ENCODE measurements around the gene CITED1.

The CITED1 gene

DNA sequence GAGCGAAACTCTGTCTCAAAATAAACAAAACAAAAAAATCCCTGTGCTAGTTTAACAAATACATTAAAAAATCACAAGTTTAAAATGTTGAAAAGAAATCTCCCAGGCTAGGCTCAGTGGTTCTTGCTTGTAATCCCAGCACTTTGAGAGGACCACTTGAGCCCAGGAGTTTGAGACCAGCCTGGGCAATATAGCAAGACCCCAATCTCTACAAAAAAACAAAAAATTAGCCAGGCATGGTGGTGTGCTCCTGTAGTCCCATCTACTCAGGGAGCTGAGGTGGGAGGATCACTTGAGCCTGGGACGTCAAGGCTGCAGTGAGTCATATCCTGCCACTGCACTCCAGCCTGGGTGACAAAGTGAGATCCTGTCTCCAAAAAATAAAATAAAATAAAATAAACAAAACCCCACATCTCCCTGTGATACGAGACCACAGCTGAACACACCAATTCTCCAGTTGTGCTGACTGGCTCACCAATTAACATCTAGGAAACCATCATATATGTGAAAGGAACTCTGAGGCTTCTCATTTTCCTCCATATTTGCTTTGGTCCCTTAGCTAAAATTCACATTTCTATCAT, 36.0 kb downstream of the CITED1 start:
- peak; percentile 78 for FAIRE-seq

DNA sequence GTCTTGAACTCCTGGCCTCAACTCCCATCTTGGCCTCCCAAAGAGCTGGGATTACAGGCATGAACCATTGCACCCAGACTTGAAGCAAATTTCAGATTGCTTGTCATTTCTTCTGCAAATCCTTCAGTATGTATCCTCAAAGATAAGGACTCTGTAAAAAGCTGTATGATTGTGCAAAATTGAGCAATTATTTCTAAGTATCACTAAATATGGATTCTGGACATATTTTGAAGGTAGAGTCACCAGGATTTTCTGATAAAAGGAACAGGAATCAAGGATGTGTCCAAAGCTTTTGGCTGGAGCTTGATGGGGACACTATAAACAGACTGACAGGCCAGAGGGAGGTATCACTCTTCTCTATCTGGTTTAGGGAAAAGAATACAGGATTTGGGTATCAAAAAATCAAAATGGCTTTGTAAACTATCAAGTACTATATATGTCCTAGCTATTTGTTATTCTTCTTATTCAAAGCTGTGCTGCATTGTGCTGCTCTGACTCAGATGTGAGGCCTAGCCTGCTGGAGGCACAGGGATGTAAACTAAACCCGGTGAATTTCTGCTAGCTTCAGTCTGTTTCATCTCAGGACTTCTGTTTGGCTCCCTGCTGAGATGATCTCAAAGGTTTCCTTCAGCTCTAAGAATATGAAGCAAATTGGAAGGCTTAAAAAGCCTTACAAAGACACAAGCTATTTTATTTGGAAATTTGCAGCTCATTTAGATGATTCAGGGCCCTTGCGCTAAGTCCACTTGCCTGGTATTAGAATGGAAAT, 36.9 kb downstream of the CITED1 start:
- peak; percentile 95 for FAIRE-seq

DNA sequence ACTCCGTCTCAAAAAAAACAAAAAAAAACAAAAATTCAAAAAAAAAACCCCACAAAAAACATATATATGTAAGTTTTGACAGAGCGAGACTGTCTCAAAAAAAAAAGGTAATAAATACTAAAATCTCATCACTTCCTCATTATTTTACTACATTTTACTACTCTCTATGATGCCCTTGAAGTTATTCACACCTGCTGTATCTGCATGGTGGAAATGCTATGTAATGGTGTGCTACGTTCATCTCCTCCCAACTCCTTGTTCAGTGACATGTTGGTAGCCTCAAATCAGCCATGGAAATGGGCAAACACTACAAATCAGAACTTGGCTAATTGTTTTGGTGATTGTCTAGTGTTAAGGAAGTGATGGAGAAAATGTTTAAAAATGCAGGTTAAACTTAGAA, 40.5 kb downstream of the CITED1 start:
- peak; percentile 76 for FAIRE-seq

DNA sequence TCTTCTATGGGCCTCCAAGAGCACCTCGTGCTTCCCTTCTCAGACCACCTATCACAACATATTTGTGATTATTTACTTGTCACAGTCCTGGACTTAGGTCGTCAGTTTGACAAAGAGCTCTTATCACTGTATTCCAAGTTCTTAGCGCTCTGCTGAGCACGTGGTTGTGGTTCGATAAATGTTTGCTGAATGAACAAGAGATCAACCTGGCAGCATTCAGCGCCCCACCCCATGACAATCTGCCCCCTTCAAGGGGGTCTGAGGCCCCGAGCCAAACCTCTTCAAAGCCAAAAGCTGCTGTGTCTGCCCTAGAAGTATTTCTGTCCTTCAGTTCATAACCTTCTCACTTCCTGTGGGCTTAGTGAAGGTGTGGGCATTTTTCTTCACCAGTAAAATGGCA, 43.6 kb downstream of the CITED1 start:
- FAIRE-seq = no peak

DNA sequence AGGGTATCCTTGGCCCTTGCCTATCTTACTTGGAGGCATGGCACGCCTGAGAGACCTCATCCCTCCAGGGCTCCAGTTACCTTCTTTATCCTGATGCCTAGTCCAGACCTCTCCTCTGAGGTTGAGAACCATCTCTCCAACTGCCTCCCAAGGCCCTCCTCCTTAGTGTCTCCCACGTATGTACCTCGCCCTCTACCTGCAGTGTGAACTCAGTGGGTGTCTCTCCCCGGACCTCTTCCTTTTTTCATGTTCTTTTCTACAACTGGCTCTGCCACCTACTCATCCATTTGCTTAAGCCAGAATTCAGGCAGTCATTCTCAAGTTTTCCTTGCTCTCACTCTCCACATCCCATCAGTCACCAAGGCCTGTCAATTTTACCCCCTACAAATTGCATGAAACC, 45.3 kb downstream of the CITED1 start:
- no peak for FAIRE-seq

DNA sequence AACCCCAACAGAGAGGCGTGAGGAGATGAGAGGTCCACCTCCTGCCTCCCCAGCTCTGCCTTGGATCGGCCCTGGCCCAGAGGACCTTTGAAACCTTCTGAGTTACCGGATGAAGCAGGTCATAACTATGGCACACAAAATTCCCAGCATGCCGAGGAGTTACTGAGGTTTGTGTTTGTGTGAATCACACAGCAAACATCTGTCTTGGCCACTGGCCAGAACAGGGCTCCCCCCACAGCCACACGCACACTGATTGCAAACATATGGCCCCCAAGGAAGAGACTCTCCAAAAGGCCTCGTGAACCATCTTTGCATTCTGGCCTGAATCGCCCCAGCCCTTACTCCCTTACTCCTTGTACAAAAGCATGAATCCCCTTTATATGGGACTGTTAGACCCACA, 47.5 kb downstream of the CITED1 start:
- no peak for FAIRE-seq

DNA sequence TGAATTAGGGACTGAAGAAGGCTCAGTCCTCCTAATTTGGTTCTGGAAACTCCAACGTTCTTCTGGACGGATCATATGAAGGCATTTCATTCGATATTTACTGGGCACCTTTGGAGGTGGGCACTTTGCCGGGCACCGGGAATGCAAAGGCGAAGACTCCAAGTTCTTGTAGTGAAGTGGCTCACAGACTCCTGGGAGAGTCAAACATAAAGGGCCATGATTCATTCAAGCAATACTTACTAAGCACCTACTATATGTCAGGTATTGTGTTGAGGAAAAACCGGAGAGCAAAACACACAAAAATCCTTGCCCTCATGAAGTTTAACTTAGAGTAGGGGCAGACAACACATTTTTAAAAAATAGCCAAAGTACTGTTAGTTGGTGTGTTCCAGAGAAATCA, 49.9 kb downstream of the CITED1 start:
- FAIRE-seq = no peak

DNA sequence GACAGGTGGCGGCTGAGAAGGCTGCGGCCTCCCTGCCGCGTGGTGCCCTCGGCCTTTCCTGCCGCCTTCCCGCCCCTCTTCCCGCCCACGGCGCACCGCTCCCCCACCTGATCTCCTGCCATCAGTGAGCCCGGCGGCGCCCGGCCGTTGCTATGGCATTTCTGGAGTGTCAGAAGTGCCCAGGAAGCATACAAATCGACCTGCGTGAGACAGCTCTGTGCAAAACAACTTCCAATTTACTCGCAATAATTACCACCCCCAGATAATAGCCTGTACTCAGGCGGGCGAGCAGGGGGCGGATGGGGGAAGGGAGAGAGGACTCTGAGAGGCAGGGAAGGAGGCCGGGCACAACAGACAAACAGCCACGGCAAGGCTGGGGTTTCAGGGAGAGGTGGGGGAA, 50.3 kb downstream of the CITED1 start:
- FAIRE-seq = no peak

DNA sequence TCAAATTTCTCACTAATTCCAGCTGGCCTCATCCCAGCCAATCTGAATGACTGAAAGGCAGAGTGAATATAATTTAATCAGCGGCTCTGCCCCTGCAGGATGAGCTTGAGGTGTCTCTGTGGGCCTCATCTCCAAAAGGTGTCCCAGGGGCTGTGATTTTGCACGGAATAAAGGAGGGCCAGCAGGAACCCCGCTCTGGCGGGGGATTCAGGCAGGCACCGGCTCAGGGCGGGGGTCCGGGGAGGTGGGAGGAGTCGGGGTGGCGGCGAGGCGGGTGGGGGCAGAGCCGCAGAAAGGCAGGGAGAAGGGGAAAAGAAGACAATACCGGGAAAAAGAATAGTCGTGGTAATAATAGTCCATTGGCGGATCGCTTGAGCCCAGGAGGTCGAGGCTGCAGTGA, 50.9 kb downstream of the CITED1 start:
- no peak for FAIRE-seq

DNA sequence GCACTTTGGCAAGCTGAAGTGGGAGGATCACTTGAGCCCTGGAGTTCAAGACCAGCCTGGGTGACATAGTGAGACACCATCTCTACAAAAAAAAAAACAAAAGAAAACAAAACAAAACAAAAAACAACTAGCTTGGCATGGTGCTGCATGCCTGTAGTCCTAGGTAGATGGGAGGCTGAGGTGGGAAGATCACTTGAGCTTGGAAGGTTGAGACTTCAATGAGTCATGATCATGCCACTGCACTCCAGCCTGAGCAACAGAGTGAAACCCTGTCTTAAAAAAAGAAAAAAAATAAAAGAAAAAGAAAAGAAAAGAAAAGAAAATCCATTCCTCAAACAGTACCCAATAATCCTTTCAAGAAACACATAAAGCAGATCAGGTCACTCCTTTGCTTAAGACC, 52.0 kb downstream of the CITED1 start:
- FAIRE-seq = no peak

All from G401.6 (cell line).